Astrocyte (in vitro differentiated cells and primary cell): ENCODE results near the gene MCHR1. TPM values are rescaled to one million over a fixed set of nuclear protein-coding genes. Genes with fewer than 3 reads are reported as not detected.

Experiments used
- DNase-seq: peaks from one replicate; pipeline ENCODE4 v3.0.0-alpha.2; 2010; ENCODE audit warnings: low read depth
- FAIRE-seq: peaks from 2 replicates; lab custom pipeline; 2011; peaks lifted over from hg19 to GRCh38; lab: Jason Lieb, UNC
- H2AFZ ChIP-seq: 2 replicates; pipeline ENCODE4 v1.6.0; 2012; ENCODE audit warnings: low read depth, low read length, inconsistent platforms
- H3K27ac ChIP-seq: 2 replicates; pipeline ENCODE4 v1.5.1; 2011; ENCODE audit warnings: low read depth, low read length, inconsistent platforms
- H3K27me3 ChIP-seq: 2 replicates; pipeline ENCODE4 v1.6.0; 2011; ENCODE audit warnings: low read length, inconsistent platforms; ENCODE audit not compliant: insufficient read depth
- H3K36me3 ChIP-seq: 2 replicates; pipeline ENCODE4 v1.5.1; 2011; ENCODE audit warnings: low read length, inconsistent platforms; ENCODE audit not compliant: insufficient read depth
- H3K4me1 ChIP-seq: 2 replicates; pipeline ENCODE4 v1.5.1; 2011; ENCODE audit warnings: low read length, inconsistent platforms; ENCODE audit not compliant: insufficient read depth
- H3K4me2 ChIP-seq: 2 replicates; pipeline ENCODE4 v1.6.0; 2012; ENCODE audit warnings: low read length, inconsistent platforms
- H3K4me3 ChIP-seq: 2 replicates; pipeline ENCODE4 v1.5.1; 2011; ENCODE audit warnings: low read depth, mild to moderate bottlenecking, low read length, inconsistent platforms; ENCODE audit not compliant: insufficient read depth
- H3K79me2 ChIP-seq: 2 replicates; pipeline ENCODE4 v1.6.0; 2012; ENCODE audit warnings: mild to moderate bottlenecking, low read length, inconsistent platforms; ENCODE audit not compliant: insufficient read depth
- H3K9ac ChIP-seq: 2 replicates; pipeline ENCODE4 v1.6.0; 2012; ENCODE audit warnings: mild to moderate bottlenecking, low read length, inconsistent platforms
- H3K9me3 ChIP-seq: 2 replicates; pipeline ENCODE4 v1.5.1; 2012; ENCODE audit warnings: low read depth, mild to moderate bottlenecking, low read length, inconsistent platforms; ENCODE audit not compliant: insufficient read depth
- H4K20me1 ChIP-seq: 2 replicates; pipeline ENCODE4 v1.6.0; 2012; ENCODE audit warnings: low read length, inconsistent platforms; ENCODE audit not compliant: insufficient read depth
- H3K27ac Mint-ChIP-seq: one replicate; pipeline ENCODE4 v1.8.0; 2021; ENCODE audit warnings: mild to moderate bottlenecking, mixed read lengths; ENCODE audit not compliant: unreplicated experiment
- H3K27me3 Mint-ChIP-seq: one replicate; pipeline ENCODE4 v1.8.0; 2021; ENCODE audit warnings: low read depth, mixed read lengths; ENCODE audit not compliant: unreplicated experiment
- H3K36me3 Mint-ChIP-seq: one replicate; pipeline ENCODE4 v1.8.0; 2021; ENCODE audit warnings: low read depth, mixed read lengths; ENCODE audit not compliant: unreplicated experiment
- H3K4me1 Mint-ChIP-seq: one replicate; pipeline ENCODE4 v1.8.0; 2021; ENCODE audit warnings: low read depth, mixed read lengths; ENCODE audit not compliant: unreplicated experiment
- H3K4me3 Mint-ChIP-seq: one replicate; pipeline ENCODE4 v1.8.0; 2021; ENCODE audit warnings: mild to moderate bottlenecking, moderate library complexity, mixed read lengths; ENCODE audit not compliant: unreplicated experiment
- H3K9me3 Mint-ChIP-seq: one replicate; pipeline ENCODE4 v1.8.0; 2021; ENCODE audit warnings: mild to moderate bottlenecking, mixed read lengths; ENCODE audit not compliant: unreplicated experiment
- CTCF ChIP-seq: IDR thresholded peaks from 2 replicates; pipeline ENCODE4 v1.5.1; 2011; ENCODE audit warnings: low read depth, mild to moderate bottlenecking, inconsistent platforms, low read length, moderate library complexity; ENCODE audit not compliant: insufficient read depth
- EZH2 ChIP-seq: IDR thresholded peaks from 2 replicates; pipeline ENCODE4 v1.6.1; 2012; ENCODE audit warnings: mild to moderate bottlenecking, low read length, inconsistent platforms; ENCODE audit not compliant: insufficient read depth
- total RNA-seq: library from RNA; stranded (reverse); gene quantifications from 2 replicates; pipeline ENCODE4 v1.2.1, GENCODE V29; 2021

Gene MCHR1
- total RNA-seq, 1 donor from 2014 or later, result 1.8 TPM

GRCh38 chr22:40665312-40665711 lies 14.0 kb upstream of the MCHR1 start:
- H3K27ac ChIP-seq, result no peak overlapping the region
- H3K4me2 ChIP-seq, result no peak overlapping the region
- H3K9ac ChIP-seq, result no peak overlapping the region
- H3K36me3 ChIP-seq, result no peaks in the 10 kb centered on the region
- FAIRE-seq (peak; percentile 62), DNase-seq (peak; percentile 65)
- Mint-ChIP-seq H3K27me3 (peaks cover 5% of the 10 kb centered on the region), H3K4me1 (peaks cover 15% of the 10 kb centered on the region), H3K27ac (no peak overlapping the region), H3K4me3 (no peak overlapping the region), H3K36me3 (no peaks in the 10 kb centered on the region), H3K9me3 (peaks cover 3% of the 10 kb centered on the region)
- no peaks in the 10 kb centered on the region for H3K4me1 ChIP-seq
- no peaks in the 10 kb centered on the region for H3K79me2 ChIP-seq
- no peaks in the 10 kb centered on the region for H4K20me1 ChIP-seq
- no peaks in the 10 kb centered on the region for H3K27me3 ChIP-seq
- no peak overlapping the region for H2AFZ ChIP-seq
- no peaks in the 10 kb centered on the region for H3K9me3 ChIP-seq
- no peak overlapping the region for H3K4me3 ChIP-seq
- TF ChIP-seq EZH2, result no peak
- TF ChIP-seq CTCF, result no peak

GRCh38 chr22:40666151-40666848 lies 13.0 kb upstream of the MCHR1 start:
- Histone ChIP-seq H3K36me3 (no peaks in the 10 kb centered on the region), H3K27ac (no peak overlapping the region), H2AFZ (no peak overlapping the region), H3K4me2 (no peak overlapping the region), H4K20me1 (no peaks in the 10 kb centered on the region), H3K4me1 (no peaks in the 10 kb centered on the region), H3K27me3 (no peaks in the 10 kb centered on the region), H3K4me3 (no peak overlapping the region), H3K9me3 (no peaks in the 10 kb centered on the region), H3K79me2 (no peaks in the 10 kb centered on the region), H3K9ac (no peak overlapping the region)
- FAIRE-seq (peak; percentile 23), DNase-seq (no peak)
- no peak for TF ChIP-seq CTCF
- no peak for TF ChIP-seq EZH2
- peaks cover 3% of the 10 kb centered on the region for H3K9me3 Mint-ChIP-seq
- H3K36me3 Mint-ChIP-seq, result no peaks in the 10 kb centered on the region
- H3K4me3 Mint-ChIP-seq, result no peak overlapping the region
- H3K27ac Mint-ChIP-seq, result no peak overlapping the region
- H3K27me3 Mint-ChIP-seq, result no peaks in the 10 kb centered on the region
- peaks cover 15% of the 10 kb centered on the region for H3K4me1 Mint-ChIP-seq

GRCh38 chr22:40668611-40669411 lies 10.5 kb upstream of the MCHR1 start:
- H3K27me3 ChIP-seq, result no peaks in the 10 kb centered on the region
- Mint-ChIP-seq H3K27me3 (no peaks in the 10 kb centered on the region), H3K27ac (peak overlapping the region; percentile 77), H3K36me3 (no peaks in the 10 kb centered on the region), H3K4me1 (peaks cover 15% of the 10 kb centered on the region), H3K9me3 (no peaks in the 10 kb centered on the region), H3K4me3 (no peak overlapping the region)
- TF ChIP-seq CTCF (no peak), EZH2 (no peak)
- no peaks in the 10 kb centered on the region for H3K36me3 ChIP-seq
- no peak overlapping the region for H3K9ac ChIP-seq
- H3K9me3 ChIP-seq, result peaks cover 3% of the 10 kb centered on the region
- DNase-seq, result peak; percentile 88
- no peak for FAIRE-seq
- no peaks in the 10 kb centered on the region for H3K4me1 ChIP-seq
- H3K4me3 ChIP-seq, result no peak overlapping the region
- no peaks in the 10 kb centered on the region for H3K79me2 ChIP-seq
- H3K27ac ChIP-seq, result peak overlapping the region; percentile 10
- H2AFZ ChIP-seq, result no peak overlapping the region
- H4K20me1 ChIP-seq, result no peaks in the 10 kb centered on the region
- peak overlapping the region; percentile 24 for H3K4me2 ChIP-seq
